NCI-H2227 treated with DMSO at 0.1 percent for 48 hours (cell line): Measurements from ENCODE around the gene CPEB2.
"Not testable (repeated sequence)": the region's sequence is repeated elsewhere in the genome, so short reads cannot be mapped to it uniquely, and the experiment has no call there.

Experiments used
- DNase-seq: peaks from one replicate; lab custom pipeline; 2025; lab: John Stamatoyannopoulos, UW

The CPEB2 gene

DNA sequence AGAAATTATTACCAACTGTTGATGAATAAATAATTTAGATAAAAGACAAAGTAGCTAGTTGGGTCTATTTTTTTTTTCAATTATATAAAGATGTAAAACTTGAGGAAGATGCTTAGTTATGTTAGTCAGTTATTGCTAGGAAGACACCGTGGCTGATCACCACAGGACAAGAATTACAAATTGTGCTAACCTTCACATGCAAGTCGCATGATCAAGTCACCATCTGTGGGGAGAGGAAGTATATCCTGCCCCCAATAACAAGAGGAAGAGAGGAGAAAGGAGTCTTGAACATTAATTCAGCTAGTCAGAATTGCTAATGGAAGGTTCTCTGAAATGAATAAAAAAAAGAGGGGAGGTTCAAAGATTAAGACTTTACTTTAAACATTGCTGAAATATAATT, 52.3 kb downstream of the CPEB2 start:
- no peak for DNase-seq

DNA sequence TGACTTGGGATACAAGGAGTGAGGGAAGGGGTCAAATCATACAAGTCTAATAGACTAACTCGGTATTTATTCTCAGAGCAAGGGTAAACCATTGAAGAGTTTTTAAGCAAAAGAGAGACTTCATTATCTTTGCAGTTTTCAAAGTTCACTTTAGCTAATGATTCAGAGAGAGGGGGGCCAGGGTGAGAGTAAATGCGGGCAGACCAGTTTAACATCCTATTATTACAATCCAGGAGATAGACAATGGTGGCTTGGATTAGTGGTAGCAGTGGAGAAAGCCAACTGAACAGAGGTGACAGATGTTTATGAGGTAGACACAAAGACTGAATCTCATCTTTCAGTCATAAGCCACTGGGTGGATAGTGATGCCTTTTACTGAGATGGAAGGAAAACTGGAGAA, 57.9 kb downstream of the CPEB2 start:
- no peak for DNase-seq

DNA sequence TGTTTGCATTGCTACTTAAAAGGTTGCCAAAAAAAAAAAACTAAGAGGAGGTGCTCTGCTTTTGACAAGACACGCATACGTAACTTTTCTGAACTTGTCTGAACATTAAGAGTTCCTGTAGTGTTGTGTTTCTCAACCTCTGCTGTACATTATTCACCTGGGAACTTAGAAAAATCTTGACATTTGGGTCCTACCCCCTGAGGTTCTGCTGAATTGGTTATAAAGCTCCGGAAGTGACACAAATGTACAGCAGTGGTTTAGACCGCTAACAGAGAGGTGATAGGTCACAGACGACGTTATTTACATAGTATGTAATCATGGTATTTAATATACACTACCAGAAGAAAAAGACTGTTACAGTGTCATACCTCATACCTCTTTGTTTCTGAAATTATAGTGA, 61.1 kb downstream of the CPEB2 start:
- DNase-seq, result no peak

DNA sequence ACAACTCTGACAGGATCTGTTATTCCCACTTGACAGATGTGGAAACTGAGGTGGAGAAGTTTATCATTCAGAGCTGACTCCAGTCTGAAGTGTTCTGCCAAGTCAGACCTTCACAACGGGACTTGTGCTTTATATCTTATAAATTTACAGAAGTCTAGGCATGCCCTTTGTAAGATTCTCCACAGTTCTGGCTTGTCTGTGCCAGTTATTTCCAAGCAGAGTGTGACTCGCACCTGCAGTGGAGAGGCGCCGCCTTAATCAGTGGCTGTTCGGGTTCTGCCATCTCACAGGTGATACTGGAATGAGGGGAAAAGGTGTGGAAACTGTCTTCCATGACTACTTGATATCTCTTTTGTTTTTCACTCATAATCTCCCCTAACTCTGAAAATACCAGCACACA, 63.2 kb downstream of the CPEB2 start:
- no peak for DNase-seq

DNA sequence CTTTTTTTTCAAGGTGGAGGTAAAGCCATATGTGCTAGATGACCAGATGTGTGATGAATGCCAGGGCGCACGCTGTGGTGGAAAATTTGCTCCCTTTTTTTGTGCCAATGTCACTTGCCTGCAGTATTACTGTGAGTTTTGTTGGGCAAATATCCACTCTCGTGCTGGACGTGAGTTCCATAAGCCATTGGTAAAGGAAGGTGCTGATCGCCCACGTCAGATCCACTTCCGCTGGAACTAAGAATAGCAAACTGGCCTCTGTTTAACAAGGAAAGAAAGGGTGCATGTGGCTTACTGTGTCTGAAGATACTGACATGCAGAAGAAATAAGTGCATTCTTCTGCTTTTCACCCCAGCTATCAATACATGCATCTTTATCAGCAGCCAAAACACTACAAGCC, 63.9 kb downstream of the CPEB2 start:
- no peak for DNase-seq

DNA sequence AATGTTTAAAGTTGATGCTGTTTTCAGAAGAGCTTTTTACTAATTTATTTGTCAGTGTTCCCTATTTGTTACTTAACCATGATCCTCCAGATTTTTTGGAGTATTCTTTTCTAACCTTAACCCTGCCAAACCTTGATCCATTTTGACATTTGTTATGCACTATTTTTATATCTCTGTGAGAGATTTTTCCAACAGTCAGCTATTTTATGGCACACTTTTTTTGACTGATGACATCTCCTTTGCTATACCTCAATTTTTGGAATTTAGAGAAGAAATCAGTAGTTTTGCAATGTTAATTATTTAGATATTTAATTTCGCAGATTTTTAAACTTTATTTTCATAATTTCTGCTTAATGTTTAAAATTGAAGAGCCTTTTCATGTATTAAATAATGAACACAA, 66.0 kb downstream of the CPEB2 start:
- DNase-seq, result no peak

DNA sequence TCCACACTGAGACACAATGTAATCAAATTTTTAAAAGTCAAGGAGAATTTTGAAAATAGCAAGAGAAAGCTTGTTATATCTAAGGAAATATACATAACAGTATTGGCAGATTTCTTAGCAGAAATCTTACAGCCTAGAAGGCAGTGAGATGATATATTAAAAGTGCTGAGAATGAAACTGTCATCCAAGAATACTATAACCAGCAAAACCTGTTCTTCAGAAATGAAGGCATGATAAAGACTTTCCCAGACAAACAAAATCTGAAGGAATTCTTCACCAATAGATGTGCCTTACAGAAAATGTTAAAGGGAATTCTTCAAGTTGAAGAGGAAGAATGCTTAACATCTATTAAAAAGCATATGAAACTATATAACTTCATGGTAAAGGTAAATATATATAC, 73.6 kb downstream of the CPEB2 start:
- DNase-seq, result no peak

DNA sequence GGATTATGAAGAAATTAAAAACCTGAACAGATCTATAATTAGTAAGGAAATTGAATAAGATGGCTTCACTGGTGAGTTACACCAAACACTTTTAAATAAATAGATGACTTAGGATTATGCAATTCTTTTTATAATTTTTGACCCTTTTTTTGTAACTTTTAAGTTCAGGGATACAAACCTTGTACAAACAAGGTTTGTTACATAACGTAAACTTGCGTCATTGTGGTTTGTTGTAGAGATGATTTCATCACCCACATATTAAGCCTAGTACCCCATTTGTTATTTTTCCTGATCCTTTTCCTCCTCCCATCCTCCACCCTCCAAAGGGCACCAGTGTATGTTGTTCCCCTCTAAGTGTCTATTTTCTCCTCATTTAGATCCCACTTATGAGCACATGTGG, 75.7 kb downstream of the CPEB2 start:
- DNase-seq, result no peak

DNA sequence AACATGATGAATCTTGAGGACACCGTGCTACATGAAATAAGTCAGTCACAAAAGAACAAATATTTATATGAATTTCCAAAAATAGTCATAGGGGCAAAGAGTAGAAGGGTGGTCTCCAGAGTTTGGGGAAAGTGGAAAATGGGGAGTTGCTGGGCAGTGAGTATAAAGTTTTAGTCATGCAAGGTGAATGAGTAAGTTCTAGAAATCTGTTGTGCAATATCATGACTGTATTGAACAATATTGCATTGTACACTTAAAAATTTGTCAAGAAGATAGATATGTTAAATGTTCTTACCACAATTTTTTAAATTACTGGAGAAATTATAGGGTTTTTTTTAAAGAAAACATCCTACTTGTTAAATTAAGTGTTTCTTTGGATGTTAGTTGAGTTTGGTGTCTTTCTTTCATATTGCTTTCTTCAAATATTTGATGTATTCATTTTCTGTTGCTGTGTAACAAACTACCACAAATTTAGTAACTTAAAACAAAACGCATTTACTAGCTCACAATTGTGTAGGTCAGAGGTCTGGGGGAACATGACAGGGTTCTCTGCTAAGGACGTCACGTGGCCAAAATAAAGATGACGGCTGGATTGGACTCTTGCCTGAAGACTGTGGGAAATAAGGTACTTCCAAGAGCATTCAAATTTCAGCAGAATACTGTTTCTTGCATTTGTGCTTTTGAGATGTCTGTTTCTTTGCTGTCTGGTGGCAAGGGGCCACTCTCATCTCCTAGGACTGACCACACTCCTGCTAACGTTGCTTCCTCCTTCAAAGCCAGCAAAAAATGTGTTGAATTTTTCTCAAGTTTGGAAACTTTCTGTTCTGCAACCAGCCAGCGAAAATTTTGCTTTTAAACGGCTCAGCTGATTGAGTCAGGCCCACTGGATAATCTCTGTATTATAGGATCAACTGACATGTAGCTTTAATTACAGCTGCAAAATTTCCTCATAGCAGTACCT, 76.7 kb downstream of the CPEB2 start:
- DNase-seq, result no peak

DNA sequence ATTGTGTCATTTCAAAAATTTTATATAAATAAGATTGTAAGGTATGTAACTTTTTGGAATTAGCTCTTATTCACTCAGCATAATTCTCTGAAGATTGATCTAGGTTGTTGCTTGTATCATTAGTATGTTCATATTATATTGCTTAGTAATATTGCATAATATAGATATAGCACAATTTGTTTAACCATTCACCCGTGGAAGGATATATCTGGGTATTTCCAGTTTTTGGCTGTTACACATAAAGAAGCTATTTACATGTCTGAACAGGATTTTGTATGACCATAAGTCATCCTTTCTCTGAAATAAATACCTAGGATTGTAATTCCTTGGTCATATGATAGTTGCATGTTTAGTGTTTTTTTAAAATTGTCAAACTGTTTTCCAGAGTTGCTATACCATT, 82.5 kb downstream of the CPEB2 start:
- no peak for DNase-seq

DNA sequence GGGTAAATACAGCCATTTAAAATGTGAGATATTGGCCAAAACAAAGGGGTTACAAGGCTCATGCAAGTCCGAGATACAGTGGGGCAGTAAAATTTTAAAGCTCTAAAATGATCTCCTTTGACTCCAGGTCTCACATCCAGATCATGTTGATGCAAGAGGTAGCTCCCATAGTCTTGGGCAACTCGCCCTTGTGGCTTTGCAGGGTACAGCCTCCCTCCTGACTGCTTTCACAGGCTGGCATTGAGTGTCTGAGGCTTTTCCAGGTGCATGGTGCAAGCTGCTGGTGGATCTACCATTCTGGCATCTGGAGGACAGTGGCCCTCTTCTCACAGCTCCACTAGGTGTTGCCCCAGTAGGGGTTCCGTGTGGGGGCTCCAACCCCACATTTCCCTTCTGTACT, 83.5 kb downstream of the CPEB2 start:
- not testable (repeated sequence) for DNase-seq

DNA sequence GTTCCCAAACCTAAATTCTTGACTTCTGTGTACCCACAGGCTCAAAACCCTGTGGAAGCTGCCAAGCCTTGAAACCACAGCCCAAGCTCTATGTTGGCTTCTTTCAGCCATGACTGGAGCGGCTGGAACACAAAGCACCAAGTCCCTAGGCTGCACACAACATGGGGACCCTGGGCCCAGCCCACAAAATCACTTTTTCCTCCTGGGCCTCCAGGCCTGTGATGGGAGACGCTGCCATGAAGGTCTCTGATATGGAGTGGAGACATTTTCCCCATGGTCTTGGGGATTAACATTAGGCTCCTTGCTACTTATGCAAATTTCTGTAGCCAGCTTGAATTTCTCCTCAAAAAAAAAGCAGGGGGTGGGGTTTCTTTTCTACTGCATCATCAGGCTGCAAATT, 84.0 kb downstream of the CPEB2 start:
- not testable (repeated sequence) for DNase-seq

DNA sequence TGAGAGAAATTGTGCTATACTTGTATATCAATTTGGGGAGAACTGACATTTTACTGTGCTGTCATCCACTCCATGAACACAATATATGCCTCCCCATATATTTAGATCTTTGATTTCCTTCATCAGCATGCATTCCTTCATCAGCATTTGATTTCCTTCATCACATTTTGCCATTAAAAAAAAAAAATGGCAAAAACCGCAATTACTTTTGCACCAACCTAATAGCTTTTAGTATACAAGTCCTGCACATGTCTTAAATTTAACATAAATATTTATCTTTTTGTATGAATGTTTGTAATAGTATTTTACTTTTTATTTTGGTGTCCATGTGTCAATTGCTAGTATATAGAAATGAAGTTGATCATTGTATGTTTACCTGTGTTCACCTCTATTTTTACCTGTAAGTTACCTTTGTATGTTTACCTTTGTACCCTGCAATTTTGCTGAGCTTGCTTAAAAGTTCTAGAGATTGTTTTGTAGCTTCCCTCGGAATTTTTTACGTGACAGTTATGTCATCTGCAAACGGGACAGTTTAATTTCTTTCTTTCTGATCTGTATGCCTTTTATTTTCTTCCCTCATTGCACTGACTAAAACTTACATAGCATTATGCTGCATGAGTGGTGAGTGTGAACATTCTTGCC, 86.2 kb downstream of the CPEB2 start:
- no peak for DNase-seq

DNA sequence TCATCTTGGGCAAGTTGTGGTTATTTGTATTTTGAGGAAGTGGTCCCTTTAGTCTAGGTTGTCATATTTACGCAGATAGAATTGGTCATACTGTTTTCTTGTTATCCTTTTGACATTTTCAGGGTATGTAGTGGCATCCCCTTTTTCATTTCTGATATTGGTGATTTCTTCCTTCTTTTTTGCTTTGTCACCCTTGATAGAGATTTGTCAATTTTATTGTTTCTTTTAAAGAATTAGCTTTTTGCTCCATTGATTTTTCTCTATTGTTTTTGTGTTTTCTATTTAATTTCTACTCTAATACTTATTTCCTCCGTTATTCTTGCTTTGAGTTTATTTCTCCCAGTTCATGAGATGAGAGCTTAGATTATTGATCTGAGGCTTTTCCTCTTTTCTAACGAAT, 87.7 kb downstream of the CPEB2 start:
- no peak for DNase-seq

DNA sequence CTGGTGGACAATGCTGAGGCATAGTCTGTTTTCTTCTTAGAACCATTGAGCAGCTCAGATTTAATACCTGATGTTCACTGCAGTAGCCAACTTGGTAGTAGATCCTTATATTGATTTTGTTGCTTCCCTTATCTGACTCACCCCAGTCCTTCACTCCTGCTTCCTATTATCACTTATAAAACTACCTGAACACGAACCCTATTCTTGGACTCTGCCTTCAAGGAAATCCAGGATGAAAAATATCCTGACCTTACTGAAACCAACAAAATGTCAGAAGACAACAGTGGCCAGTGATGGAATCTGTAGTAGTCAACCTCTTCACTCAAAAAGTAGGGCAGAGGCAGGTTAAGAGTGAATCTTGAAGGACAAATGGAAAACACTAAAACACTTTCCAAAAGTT, 98.1 kb downstream of the CPEB2 start:
- no peak for DNase-seq

DNA sequence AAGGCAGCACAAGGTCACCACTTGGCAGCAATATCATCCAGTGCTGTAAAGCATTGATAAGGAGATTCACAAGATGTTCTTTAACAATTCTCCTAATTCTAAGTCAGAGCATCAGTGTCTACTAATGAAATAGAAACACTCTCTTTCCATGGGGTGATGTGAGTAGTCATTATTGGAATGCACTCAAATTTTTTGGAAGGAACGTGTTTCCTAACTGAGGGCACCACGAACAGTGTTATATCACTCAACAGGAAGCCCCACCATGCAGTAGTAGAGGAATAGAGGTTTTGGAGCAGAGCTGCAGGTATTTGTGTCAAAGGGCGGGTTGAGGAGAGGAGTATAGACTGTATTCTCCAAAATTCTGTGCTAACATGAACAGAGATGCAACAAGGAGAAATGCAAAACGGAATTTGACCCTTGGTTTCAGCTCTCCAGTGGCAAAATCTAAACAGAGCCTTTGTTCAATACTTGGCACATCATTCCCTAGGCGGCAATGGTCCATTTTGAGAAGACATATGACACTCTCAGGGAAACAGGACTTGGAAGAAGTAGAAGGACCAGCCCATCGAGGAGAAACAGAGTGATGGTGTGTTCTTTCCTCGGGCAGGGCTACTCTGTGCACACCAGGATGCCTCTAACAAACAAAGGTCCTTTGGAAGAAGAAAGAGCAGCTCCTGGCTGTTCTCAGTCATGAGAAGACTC, 98.9 kb downstream of the CPEB2 start:
- no peak for DNase-seq

DNA sequence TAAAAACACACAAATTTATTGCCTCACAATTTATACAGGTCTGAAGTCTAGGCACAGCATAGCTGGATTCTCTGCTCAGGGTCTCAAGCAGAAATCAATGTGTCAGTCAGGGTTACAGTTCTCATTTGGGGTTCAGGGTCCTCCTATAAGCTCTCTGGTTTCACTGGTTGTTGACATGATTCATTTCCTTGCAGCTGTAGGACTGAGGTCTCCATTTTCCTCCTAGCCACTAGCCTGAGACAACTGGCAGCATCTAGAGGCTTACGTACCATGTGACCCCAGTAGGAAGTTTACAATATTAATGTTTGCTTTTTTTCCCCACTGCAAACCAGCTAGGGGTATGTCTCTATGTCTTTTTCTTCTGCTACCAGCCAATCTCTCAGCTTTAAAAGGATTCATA, 102.5 kb downstream of the CPEB2 start:
- DNase-seq, result no peak

DNA sequence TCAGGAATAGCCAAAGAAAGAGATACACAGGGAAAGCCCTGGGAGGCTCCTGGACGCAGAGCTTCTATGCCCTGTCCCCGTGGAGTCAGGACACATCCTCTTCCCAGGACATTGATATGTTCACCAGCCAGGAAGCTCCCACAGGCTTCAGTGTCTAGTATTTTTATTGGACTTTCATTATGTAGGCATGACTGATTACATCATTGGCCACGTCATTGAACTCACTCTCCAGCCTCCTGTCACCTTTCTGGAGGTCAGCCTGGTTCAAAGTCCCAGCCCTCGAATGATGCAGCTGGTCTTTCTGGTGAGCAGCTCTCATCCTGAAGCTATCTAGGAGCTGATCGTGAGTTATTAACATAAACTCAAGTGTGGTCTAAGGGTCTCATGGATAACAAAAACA, 104.1 kb downstream of the CPEB2 start:
- DNase-seq, result no peak

DNA sequence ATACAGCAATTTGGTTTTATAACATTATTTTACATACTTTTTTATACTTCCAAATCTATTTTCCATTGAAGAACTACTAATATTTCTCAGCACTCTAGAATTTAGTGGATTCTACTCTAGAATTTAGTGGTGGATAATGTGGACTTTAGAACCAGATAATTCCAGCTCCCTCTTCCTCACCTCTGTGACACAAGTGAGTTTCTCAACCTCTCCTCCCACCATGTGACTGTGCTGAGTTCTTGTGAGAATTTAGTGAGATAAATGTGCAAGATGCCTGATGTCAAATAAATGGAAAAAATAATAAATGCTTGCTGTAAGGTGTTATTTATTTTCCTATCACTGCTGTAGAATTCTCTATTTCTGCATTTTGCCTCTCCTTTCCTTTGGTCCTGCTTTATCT, 107.3 kb downstream of the CPEB2 start:
- DNase-seq, result no peak

DNA sequence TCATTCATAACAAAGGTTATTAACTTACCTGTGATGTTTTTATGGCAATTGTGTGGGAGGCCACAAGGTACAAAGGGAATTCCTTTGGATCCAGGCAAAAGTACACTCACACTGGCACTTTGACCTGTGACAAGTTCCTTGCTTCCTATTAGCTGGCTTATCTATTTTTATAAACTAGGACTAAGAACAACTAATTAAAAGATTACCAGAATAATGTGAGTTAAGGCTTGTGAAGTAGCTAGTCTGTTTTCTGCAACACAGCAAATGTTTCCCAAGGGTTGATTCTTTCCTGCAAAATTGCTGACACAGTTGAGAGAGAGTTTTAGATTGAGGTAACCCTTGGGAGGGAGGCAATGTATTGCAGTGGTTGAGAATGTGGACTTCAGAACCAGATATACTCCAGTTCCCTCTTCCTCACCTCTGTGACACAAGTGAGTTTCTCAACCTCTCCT, 107.9 kb downstream of the CPEB2 start:
- no peak for DNase-seq

DNA sequence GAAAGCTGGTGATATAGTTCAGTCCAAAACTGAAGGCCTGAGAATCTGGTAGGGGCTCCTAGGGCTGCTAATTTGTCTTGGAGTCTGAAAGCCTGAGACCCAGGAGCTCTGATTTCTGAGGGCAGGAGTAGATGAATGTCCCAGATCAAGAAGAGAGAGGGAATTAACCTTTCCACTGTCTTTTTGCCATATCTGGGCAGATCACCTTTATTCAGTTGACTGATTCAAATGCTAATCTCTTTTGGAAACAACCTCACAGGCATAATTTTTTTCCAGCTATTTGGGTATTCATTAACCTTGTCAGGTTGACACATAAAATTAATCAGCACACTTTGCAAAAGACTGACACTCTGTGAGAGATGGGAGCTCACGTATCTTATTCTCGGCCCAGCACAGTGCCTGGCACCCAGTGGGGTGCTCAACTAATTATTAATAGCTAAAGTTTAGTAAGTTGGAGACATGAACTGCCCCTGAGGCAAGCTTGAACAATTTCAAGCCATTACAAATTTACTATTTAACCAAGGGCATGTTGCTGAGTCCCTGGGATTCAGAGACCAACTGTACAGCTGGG, 114.3 kb downstream of the CPEB2 start:
- no peak for DNase-seq

DNA sequence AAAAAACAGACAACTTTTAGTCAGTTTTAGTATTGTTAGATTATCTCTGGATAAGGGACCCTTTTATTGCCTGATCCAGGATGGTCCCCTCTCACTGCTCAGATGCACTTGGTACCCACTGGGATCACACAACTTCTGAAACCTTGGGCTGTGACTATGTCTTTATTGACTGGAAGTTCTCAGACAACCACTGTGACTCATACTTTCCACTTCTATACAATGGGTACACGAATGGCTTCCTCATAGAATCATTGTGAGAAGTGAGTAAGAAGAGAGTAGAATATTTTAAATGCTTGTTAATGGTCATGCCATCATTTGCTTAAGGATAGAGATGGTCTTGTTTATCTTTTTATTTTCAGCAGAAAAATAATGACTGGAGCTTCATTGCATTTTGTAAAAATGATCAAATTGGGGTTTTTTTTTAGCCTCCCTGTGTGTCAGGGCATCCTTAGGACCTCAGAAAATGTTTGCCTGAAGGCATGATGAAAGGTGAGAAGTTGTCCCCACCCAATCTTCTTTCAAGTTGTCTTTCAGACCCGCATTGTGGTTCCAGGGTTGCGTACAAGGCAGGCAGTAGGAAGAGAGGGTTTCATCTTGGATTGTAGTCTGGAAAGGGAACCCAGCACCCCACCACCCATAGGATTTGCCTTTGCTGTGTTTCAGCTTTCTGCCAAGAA, 115.1 kb downstream of the CPEB2 start:
- no peak for DNase-seq
